COR-L47 (cell line): ENCODE data around the gene PJVK.

Experiments
- DNase-seq: peaks from one replicate; lab custom pipeline; 2025; lab: John Stamatoyannopoulos, UW

Gene PJVK

DNA sequence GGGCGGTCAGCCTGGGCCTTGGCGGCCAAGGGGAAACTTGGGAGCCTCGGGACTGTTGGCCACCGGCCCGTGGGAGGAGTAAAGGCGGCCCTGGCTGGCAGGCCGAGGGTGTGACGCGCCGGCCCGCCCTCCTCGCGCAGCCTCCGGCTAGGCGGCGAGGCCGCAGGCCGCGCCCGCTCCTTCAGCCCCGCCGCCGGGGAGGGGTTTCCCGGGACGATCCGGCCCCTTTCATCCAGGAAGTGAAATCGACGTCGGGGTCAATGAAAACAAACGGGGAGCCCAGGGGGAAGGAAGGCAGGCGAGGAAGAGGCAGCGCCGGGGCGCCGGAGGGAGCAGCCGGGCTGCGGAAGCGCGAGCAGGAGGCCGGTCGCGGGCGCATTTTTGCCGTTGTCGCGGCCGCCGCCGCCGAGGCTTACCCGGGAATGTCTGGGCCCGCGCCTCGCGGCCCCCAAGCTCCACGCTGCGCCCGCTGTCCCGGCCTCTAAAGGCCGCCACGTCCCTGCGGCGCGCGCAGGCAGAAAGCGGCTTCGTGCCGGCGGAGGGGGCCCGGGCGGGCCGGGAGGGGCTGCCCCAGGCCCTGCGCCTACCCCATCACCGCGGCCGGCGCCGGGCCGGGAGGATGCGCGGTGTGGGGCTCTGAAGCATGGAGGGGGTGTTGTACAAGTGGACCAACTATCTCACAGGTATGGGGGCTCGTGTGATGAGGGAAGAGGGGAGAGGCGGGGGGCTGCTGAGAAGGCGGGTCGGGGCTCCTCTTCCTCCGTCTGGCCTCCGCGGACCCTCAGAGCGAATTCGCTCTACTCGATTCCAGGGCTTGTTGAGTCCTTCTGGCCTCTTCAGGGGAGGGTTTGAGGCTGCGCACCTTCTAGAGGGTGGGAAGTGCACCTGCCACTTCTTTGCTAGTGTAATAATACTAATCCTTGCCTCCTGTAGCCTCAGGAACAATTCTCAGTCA is 29.3 kb downstream of the PJVK start, which contains the start of gene PLEKHA3:
Gene PLEKHA3 (plus strand): TSS at position 231 of the 955 bp plus-strand sequence. CDS start 413 bp downstream, at position 644.
- peak; percentile 95 for DNase-seq

DNA sequence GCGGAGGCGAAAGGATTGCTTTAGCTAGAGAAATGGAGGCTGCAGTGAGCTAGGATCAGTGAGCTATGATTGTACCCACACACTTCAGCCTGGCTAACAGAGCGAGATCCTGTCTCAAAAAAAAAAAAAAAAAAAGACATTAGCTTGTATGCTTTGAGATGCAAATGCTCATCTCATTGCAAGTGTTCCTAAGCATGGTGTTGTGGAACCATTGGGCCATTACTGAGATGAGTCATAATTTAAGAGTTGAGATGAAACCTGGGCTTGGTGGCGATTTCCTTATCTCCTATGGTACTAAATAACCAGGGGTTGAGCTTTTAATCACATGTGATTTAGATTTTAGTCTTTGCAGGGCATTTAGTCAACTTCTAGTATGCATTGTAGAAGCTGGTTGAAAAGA is 31.3 kb downstream of the PJVK start:
- no peak for DNase-seq

DNA sequence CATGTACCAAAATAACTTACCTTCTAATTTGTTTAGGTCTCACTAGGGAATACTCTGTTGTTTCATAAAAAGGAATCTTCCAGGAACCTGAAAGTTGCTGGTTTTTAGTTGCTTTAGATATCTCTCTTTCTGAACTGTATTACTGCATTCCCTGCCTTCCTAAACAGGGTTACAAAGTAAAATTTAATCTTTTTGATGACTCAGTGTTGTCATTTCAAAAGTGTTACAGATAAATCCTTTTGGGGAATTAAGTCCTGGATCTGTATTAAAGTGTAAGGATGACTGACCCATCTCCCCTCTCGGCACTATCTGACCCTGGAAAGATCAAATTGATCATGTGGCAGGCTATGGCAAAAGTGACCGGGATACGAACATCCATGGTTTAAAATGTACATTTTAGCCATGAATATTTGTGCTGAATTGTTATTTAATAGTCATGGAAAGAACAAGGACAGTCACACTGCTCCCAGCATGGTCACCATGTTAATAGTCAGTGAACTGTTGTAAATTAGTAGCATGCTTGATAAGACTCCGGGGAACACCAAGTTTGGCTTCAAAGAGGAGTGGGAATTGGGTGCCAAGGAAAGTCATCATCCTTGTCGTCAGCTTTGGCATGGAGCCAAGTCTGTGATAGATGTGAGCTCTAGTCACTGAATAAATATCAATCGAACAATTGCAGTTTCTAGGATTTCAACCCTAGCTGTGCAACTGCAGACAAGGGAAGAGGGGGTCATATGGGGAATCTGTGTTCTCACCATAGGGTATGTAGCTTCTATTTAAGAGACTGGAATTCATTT is 33.3 kb downstream of the PJVK start:
- peak; percentile 89 for DNase-seq

DNA sequence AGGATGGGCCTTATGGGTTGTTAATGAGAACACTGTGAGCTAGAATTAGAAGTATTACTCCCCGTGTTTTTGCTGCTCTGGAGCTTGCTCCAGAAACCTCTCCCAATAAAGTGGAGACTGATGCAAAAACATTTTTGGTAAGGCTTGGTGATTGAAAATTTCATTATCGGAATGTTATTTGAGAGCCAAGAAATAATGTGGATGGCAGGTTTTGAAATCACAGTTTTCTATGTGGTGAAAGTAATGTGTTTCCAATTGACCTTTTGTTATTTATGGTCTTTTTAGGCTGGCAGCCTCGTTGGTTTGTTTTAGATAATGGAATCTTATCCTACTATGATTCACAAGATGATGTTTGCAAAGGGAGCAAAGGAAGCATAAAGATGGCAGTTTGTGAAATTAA is 34.2 kb downstream of the PJVK start:
- no peak for DNase-seq

DNA sequence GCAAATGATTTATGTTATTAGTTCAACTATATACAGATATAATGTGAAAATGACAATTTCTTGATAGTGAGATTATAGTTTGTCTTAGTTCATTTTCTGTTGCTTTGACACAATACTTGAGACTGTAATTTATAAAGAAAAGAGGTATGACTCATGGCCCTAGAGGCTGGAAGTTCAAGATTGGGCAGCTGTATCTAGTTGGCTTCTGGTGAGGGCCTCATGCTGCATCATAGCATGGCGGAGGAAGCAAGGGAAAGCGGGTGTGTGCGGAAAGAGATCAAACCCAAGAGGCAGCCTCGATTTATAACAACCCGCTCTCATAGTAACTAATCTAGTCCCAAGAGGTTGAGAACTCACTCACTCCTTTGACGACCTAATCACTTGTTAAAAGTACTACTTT is 40.4 kb downstream of the PJVK start:
- no peak for DNase-seq

DNA sequence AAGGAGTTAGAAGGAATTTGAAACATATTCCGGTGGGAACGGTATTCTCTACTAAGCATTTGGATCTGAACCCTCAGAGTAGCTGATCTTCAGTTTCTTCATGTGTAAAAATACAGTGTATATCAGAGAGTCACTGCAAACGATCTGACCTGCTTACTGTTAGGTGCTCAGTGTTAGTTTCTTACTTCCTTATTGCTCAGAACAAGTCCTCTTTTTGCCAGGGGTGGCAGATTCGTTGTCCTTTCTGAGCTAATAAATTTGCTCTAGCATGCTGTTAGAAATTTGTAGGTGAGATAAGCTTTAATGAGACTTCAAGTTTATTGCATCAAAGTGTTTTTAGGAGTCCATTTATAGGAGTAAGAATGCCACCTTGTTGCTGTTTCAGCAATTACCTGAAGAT is 44.9 kb downstream of the PJVK start:
- no peak for DNase-seq

DNA sequence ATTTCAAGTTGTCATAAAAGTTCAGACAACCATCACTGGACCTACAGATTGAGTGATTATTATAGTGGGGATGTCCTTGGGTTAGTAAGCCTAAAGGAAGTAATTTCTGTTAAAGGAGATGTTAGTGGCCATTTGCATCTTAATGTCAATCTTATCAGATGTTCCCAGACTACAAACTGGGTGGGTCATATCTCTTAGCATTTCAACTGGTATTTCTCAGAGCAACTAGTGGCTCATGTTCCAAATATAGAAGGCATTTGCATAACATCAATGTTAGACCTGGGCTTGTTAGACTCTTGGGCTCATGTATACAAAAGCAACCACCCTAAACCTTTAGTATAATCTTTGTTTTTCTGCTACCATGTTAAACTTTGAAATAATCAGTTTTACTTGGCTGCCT is 47.0 kb downstream of the PJVK start:
- DNase-seq: no peak

DNA sequence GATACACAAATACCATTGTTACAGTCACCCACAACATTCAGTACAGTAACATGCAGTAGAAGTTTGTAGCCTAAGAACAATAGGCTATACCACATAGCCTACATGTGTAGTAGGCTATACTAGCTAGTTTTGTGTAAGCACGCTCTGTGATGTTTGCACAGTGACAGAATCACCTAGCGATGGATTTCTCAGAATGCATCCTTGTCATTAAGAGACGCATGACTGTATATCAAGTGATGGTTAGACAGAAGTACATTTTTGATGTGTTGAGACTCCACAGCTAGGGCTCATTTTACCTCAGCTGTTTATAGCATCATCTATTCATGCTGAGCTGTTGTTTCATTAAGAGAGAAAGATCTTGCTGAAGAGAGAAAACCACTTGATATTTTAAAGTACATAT is 48.5 kb downstream of the PJVK start:
- DNase-seq: no peak

DNA sequence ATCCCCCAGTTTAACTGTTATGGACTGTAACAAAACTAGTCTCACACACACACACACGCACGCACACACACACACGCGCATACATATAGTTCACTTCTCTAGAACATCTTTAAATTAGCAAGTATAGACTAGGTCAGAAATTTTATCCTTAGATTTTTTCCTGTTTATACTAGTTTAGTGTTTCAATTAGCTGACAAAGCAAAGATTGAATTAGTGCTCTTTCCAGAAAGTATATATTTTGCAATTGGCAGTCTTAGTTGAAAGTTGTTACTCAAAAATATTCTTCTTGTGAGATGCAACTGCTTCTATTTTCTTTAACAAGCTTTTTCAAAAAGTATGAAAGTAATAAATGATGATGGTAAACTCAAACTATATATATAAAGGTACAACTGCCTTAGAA is 51.6 kb downstream of the PJVK start:
- no peak for DNase-seq

DNA sequence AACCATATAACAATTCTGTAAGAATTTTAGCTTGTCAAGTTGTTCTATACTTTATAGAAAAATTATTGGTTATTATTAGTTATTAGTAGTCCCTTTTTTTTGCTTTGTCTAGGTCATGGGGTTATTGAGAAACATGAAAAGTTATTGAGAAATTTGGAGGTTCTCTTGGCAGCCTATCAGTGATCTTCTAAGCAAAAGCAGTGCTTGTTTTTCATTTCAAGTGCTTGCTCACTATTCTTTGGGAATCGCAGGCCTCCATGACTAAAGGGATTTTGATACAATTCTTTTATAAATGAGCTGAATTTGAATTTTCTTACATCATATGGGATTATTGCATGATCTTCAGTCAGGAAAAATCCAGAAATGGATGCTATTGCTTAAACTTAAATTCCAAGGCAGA is 54.9 kb downstream of the PJVK start:
- DNase-seq: no peak

DNA sequence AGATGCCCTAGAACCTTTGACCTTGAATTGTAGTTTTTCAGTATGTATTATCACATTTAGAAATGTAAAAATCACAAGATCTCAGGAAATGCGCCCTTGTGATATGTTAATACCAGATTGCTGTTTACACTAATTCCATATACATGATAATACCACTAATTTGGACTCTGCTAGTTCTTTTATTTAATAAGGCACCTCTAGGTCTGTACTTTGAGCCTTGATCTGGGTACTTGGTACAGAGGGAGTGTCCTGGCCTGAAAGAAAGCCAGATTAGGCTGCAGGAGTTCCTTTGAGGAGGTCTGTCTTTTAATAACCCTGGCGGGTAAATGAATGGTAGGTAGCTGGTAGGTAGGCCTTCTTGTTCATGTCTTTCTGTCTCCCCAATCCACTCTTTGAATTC is 55.3 kb downstream of the PJVK start:
- no peak for DNase-seq

DNA sequence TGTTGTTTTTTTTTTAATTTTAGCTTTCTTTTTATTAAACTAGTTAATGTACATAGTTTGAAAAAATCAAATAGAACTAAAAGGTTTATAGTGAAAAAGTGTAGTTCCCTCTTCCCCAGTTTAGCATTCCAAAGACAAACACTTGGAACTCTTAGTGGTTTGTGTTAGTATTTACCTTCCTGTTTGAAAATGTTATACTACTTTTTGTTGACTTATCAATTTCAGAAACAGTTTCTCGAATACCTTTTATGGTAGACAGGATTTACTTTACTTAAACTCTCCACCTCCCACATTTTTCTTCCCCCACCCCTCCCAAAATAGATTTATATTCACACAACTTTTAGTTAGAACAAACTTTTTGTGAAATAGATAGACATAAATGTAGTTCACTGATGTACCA is 55.8 kb downstream of the PJVK start:
- DNase-seq: no peak

DNA sequence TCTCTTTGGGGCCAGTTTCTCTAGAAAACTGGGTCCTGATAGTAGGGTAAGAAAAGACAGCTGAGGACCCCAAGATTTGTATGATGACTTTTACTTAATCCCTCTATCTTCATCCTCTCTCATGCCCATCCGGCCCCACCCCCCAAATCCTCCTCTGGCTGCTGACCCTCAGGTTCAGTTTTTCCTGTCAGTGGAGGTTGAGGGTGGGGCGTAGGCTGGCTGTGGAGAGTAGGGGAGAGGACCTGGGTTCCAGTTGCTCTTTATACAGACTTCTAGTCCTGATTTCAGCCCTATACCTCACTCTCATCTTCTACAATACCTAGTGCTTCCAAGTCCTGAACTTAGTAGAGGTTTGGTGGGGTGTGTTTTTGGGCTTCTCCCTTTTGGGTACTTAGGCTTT is 57.5 kb downstream of the PJVK start:
- DNase-seq: no peak

DNA sequence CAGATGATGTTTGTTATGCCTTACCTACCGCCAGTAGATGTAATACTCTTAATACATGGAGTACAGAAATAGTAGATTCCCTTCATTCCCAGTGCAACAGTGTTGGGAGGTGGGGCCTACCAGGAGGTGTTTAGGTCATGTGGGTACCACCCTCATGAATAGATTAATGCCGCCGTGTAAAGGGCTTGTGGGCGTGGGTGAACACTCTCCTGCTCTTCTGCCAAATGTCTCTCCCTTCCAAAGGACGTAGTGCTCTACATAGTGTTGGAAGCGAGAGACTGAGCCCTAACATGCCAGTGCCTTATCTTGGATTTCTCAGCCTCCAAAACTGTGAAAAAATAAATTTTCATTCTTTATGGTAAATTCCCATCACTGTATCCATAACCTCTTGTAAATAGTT is 59.2 kb downstream of the PJVK start:
- no peak for DNase-seq
